ENCODE measurements around the gene LAPTM5.

Gene LAPTM5

GRCh38 chr1:30749691-30750583, 7.6 kb downstream of the LAPTM5 start:
- peak overlapping the region; percentile 20; the same call in 1 of the 2 replicates for H3K4me3 ChIP-seq (ENCODE audit: low read length)
- TF ChIP-seq ZNF274 (IDR thresholded peaks at IDR 0.05; ENCODE audit: low read depth, low read length) = no peak

- H3K4me3 ChIP-seq (ENCODE audit: low read length) = peak overlapping the region; percentile 20; the same call in 1 of the 2 replicates
- TF ChIP-seq ZNF274 (IDR thresholded peaks at IDR 0.05; ENCODE audit: low read depth, low read length) = no peak
Observed at GRCh38 chr1:30748699-30749401, 8.7 kb downstream of the LAPTM5 start.

GRCh38 chr1:30748098-30748698, 9.4 kb downstream of the LAPTM5 start:
- no peak for TF ChIP-seq ZNF274 (IDR thresholded peaks at IDR 0.05; ENCODE audit: low read depth, low read length)
- H3K4me3 ChIP-seq (ENCODE audit: low read length) = peak overlapping the region; percentile 20; the same call in 1 of the 2 replicates

GRCh38 chr1:30747033-30748008, 10.3 kb downstream of the LAPTM5 start:
- no peak for TF ChIP-seq ZNF274 (IDR thresholded peaks at IDR 0.05; ENCODE audit: low read depth, low read length)
- H3K4me3 ChIP-seq (ENCODE audit: low read length) = peak overlapping the region; percentile 20; the same call in 1 of the 2 replicates

- peak overlapping the region; percentile 20; the same call in 1 of the 2 replicates for H3K4me3 ChIP-seq (ENCODE audit: low read length)
- no peak for TF ChIP-seq ZNF274 (IDR thresholded peaks at IDR 0.05; ENCODE audit: low read depth, low read length)
Observed at GRCh38 chr1:30746212-30747032, 11.2 kb downstream of the LAPTM5 start.

GRCh38 chr1:30745834-30746208, 11.8 kb downstream of the LAPTM5 start:
- no peak for TF ChIP-seq ZNF274 (IDR thresholded peaks at IDR 0.05; ENCODE audit: low read depth, low read length)
- H3K4me3 ChIP-seq (ENCODE audit: low read length) = peak overlapping the region; percentile 19; the same call in 1 of the 2 replicates

GRCh38 chr1:30745156-30745833, 12.3 kb downstream of the LAPTM5 start:
- H3K4me3 ChIP-seq (ENCODE audit: low read length) = peak overlapping the region; percentile 29; the same call in 1 of the 2 replicates
- TF ChIP-seq ZNF274 (IDR thresholded peaks at IDR 0.05; ENCODE audit: low read depth, low read length) = no peak

- TF ChIP-seq ZNF274 (IDR thresholded peaks at IDR 0.05; ENCODE audit: low read depth, low read length) = no peak
Observed at GRCh38 chr1:30744060-30744756, 13.4 kb downstream of the LAPTM5 start.

GRCh38 chr1:30743584-30744059, 14.0 kb downstream of the LAPTM5 start:
- H3K4me3 ChIP-seq (ENCODE audit: low read length) = peak overlapping the region; percentile 50; the same call in 1 of the 2 replicates
- TF ChIP-seq ZNF274 (IDR thresholded peaks at IDR 0.05; ENCODE audit: low read depth, low read length) = no peak

More at GRCh38 chr1:30744060-30744756, 13.4 kb downstream of the LAPTM5 start:
- H3K4me3 ChIP-seq (ENCODE audit: low read length) = peak overlapping the region; percentile 50; the same call in 1 of the 2 replicates

- peak overlapping the region; percentile 8; the same call in 1 of the 2 replicates for H3K4me3 ChIP-seq (ENCODE audit: low read length)
- TF ChIP-seq ZNF274 (IDR thresholded peaks at IDR 0.05; ENCODE audit: low read depth, low read length) = no peak
Observed at GRCh38 chr1:30742963-30743559, 14.5 kb downstream of the LAPTM5 start.

Data from GM08714 (cell line).